Kidney tubule cell (primary cell): ENCODE measurements around the gene SARS1.
"Not testable (repeated sequence)": the region's sequence is repeated elsewhere in the genome, so short reads cannot be mapped to it uniquely, and the experiment has no call there.

Experiments
- DNase-seq: peaks from one replicate; pipeline ENCODE4 v3.0.0-alpha.2; 2018; ENCODE audit warnings: low spot score

SARS1 gene

GRCh38 chr1:109213824-109214693 lies at the start of gene SARS1:
Gene SARS1, plus strand, starts transcription at chr1:109213918. Its CDS starts 75 bp downstream, at chr1:109213993.
- DNase-seq = peak; percentile 89

- no peak for DNase-seq
These were observed 49.2 kb upstream of the SARS1 start for GRCh38 chr1:109164538-109164937.

- no peak for DNase-seq
These were observed 46.7 kb upstream of the SARS1 start for GRCh38 chr1:109167001-109167506.

- DNase-seq = no peak
These were observed 43.5 kb upstream of the SARS1 start for GRCh38 chr1:109170035-109170764.

- no peak for DNase-seq
These were observed 42.1 kb upstream of the SARS1 start for GRCh38 chr1:109171646-109172045.

- not testable (repeated sequence) for DNase-seq
These were observed 37.4 kb upstream of the SARS1 start for GRCh38 chr1:109176349-109176748.

- DNase-seq = not testable (repeated sequence)
These were observed 33.0 kb upstream of the SARS1 start for GRCh38 chr1:109180715-109181084.

GRCh38 chr1:109181085-109181806 lies 32.5 kb upstream of the SARS1 start:
- peak; percentile 75 for DNase-seq

- DNase-seq = no peak
These were observed 31.9 kb upstream of the SARS1 start for GRCh38 chr1:109181807-109182163.

GRCh38 chr1:109183058-109183738 lies 30.5 kb upstream of the SARS1 start:
- no peak for DNase-seq

GRCh38 chr1:109184687-109185086 lies 29.0 kb upstream of the SARS1 start:
- DNase-seq = no peak

GRCh38 chr1:109185357-109185756 lies 28.4 kb upstream of the SARS1 start:
- no peak for DNase-seq

- no peak for DNase-seq
These were observed 27.6 kb upstream of the SARS1 start for GRCh38 chr1:109185990-109186732.

GRCh38 chr1:109186733-109187086 lies 27.0 kb upstream of the SARS1 start:
- peak; percentile 51 for DNase-seq

GRCh38 chr1:109187127-109187526 lies 26.6 kb upstream of the SARS1 start:
- DNase-seq = no peak

GRCh38 chr1:109188200-109188599 lies 25.5 kb upstream of the SARS1 start:
- no peak for DNase-seq

- DNase-seq = no peak
These were observed 24.9 kb upstream of the SARS1 start for GRCh38 chr1:109188781-109189180.

- DNase-seq = no peak
These were observed 23.5 kb upstream of the SARS1 start for GRCh38 chr1:109190189-109190588.

- no peak for DNase-seq
These were observed 22.3 kb upstream of the SARS1 start for GRCh38 chr1:109191377-109191776.

GRCh38 chr1:109191891-109192290 lies 21.8 kb upstream of the SARS1 start:
- DNase-seq = no peak

- no peak for DNase-seq
These were observed 21.3 kb upstream of the SARS1 start for GRCh38 chr1:109192433-109192832.
